Effector memory CD4-positive, alpha-beta T cell (primary cell): ENCODE results near the gene NBR1.
A peak's percentile ranks its signal among the peaks of the same experiment; 100 is the strongest.
"Not testable (repeated sequence)": the region's sequence is repeated elsewhere in the genome, so short reads cannot be mapped to it uniquely, and the experiment has no call there.

Source experiments
- DNase-seq, 3 donors: peaks; one replicate each; pipeline ENCODE4 v3.0.0-alpha.2; 2020
- H3K27ac ChIP-seq: 2 replicates; pipeline ENCODE4 v1.7.0; 2013; ENCODE audit warnings: mild to moderate bottlenecking, low read length, moderate library complexity; ENCODE audit not compliant: insufficient read depth, poor library complexity, severe bottlenecking
- H3K27me3 ChIP-seq: replicated peaks from 2 replicates; pipeline ENCODE4 v1.7.0; 2013; ENCODE audit warnings: mild to moderate bottlenecking, low read length; ENCODE audit not compliant: insufficient read depth, control insufficient read depth, poor library complexity, severe bottlenecking
- H3K36me3 ChIP-seq: 2 replicates; pipeline ENCODE4 v1.7.0; 2013; ENCODE audit warnings: mild to moderate bottlenecking, low read length, moderate library complexity; ENCODE audit not compliant: control insufficient read depth, insufficient read depth
- H3K4me1 ChIP-seq: 2 replicates; pipeline ENCODE4 v1.7.0; 2013; ENCODE audit warnings: low read length, mild to moderate bottlenecking; ENCODE audit not compliant: control insufficient read depth, insufficient read depth, poor library complexity, severe bottlenecking
- H3K4me3 ChIP-seq: 2 replicates; pipeline ENCODE4 v1.7.0; 2013; ENCODE audit warnings: low read length, low read depth, mild to moderate bottlenecking; ENCODE audit not compliant: insufficient read depth, poor library complexity, severe bottlenecking
- H3K9me3 ChIP-seq: 2 replicates; pipeline ENCODE4 v1.7.0; 2013; ENCODE audit warnings: mild to moderate bottlenecking, low read length, moderate library complexity; ENCODE audit not compliant: control insufficient read depth

The NBR1 gene

GRCh38 chr17:43176119-43176570 lies 5.1 kb downstream of the NBR1 start:
- Histone ChIP-seq H3K27ac (peak overlapping the region; percentile 41), H3K36me3 (peaks cover 44% of the 10 kb centered on the region), H3K4me3 (no peak overlapping the region), H3K4me1 (peaks cover 27% of the 10 kb centered on the region), H3K27me3 (no peaks in the 10 kb centered on the region), H3K9me3 (no peaks in the 10 kb centered on the region)
- no peak for DNase-seq

GRCh38 chr17:43183921-43184320 lies 12.9 kb downstream of the NBR1 start:
- H3K4me3 ChIP-seq: no peak overlapping the region
- no peak for DNase-seq
- H3K9me3 ChIP-seq: no peaks in the 10 kb centered on the region
- no peak overlapping the region for H3K27ac ChIP-seq
- peaks cover 35% of the 10 kb centered on the region for H3K36me3 ChIP-seq
- no peaks in the 10 kb centered on the region for H3K27me3 ChIP-seq
- H3K4me1 ChIP-seq: no peaks in the 10 kb centered on the region

GRCh38 chr17:43186656-43187055 lies 15.6 kb downstream of the NBR1 start:
- not testable (repeated sequence) for H3K27ac ChIP-seq, DNase-seq, H3K9me3 ChIP-seq, H3K27me3 ChIP-seq, H3K4me1 ChIP-seq, H3K4me3 ChIP-seq
- peaks cover 44% of the 10 kb centered on the region for H3K36me3 ChIP-seq

GRCh38 chr17:43193251-43193650 lies 22.2 kb downstream of the NBR1 start:
- Histone ChIP-seq H3K9me3 (no peaks in the 10 kb centered on the region), H3K27me3 (no peaks in the 10 kb centered on the region), H3K27ac (no peak overlapping the region), H3K36me3 (peaks cover 84% of the 10 kb centered on the region), H3K4me1 (no peaks in the 10 kb centered on the region), H3K4me3 (no peak overlapping the region)
- DNase-seq: no peak

GRCh38 chr17:43199633-43200032 lies 28.6 kb downstream of the NBR1 start:
- H3K4me3 ChIP-seq: no peak overlapping the region

GRCh38 chr17:43200127-43200526 lies 29.1 kb downstream of the NBR1 start:
- H3K27me3 ChIP-seq: no peaks in the 10 kb centered on the region
- no peaks in the 10 kb centered on the region for H3K4me1 ChIP-seq
- no peaks in the 10 kb centered on the region for H3K9me3 ChIP-seq
- peaks cover 80% of the 10 kb centered on the region for H3K36me3 ChIP-seq
- no peak for DNase-seq
- H3K27ac ChIP-seq: no peak overlapping the region
- no peak overlapping the region for H3K4me3 ChIP-seq

More at GRCh38 chr17:43199633-43200032, 28.6 kb downstream of the NBR1 start:
- Histone ChIP-seq H3K27ac (no peak overlapping the region), H3K4me1 (no peaks in the 10 kb centered on the region), H3K27me3 (no peaks in the 10 kb centered on the region), H3K36me3 (peaks cover 81% of the 10 kb centered on the region), H3K9me3 (no peaks in the 10 kb centered on the region)
- no peak for DNase-seq

- not testable (repeated sequence) for H3K4me3 ChIP-seq, H3K4me1 ChIP-seq, H3K27me3 ChIP-seq, H3K9me3 ChIP-seq, DNase-seq, H3K27ac ChIP-seq
- H3K36me3 ChIP-seq: peaks cover 59% of the 10 kb centered on the region
Observed at GRCh38 chr17:43203013-43203412, 32.0 kb downstream of the NBR1 start.

- peak overlapping the region; percentile 79 for H3K4me3 ChIP-seq
- peaks cover 10% of the 10 kb centered on the region for H3K4me1 ChIP-seq
- peaks cover under 1% of the 10 kb centered on the region for H3K36me3 ChIP-seq
- no peaks in the 10 kb centered on the region for H3K9me3 ChIP-seq
- H3K27me3 ChIP-seq: no peaks in the 10 kb centered on the region
- H3K27ac ChIP-seq: peak overlapping the region; percentile 79
- no peak for DNase-seq
Observed at GRCh38 chr17:43210576-43210975, 39.6 kb downstream of the NBR1 start.

- Histone ChIP-seq H3K9me3 (no peaks in the 10 kb centered on the region), H3K36me3 (peaks cover 4% of the 10 kb centered on the region), H3K4me1 (peaks cover 10% of the 10 kb centered on the region), H3K27me3 (no peaks in the 10 kb centered on the region), H3K27ac (peak overlapping the region; percentile 79), H3K4me3 (peak overlapping the region; percentile 79)
- DNase-seq: no peak
Observed at GRCh38 chr17:43211123-43211479, 40.1 kb downstream of the NBR1 start.

- DNase-seq: peak; percentile 51 to 65 (median 58)
- peaks cover 10% of the 10 kb centered on the region for H3K4me1 ChIP-seq
- H3K36me3 ChIP-seq: peaks cover 10% of the 10 kb centered on the region
- H3K27ac ChIP-seq: peak within 1 kb of the TSS; percentile 79
- peak within 1 kb of the TSS; percentile 79 for H3K4me3 ChIP-seq
- H3K27me3 ChIP-seq: no peaks in the 10 kb centered on the region
- no peaks in the 10 kb centered on the region for H3K9me3 ChIP-seq
Observed at GRCh38 chr17:43211480-43212402, 40.7 kb downstream of the NBR1 start, which contains the start of gene TMEM106A. TSS of gene TMEM106A (plus strand) at chr17:43211875. CDS start at chr17:43213042, 1,167 bp downstream.
